ENCODE results near the gene GSK3A. TPM values are rescaled to one million over a fixed set of nuclear protein-coding genes. Genes with fewer than 3 reads are reported as not detected.

The GSK3A gene
- total and polyA plus RNA-seq, 9 of the 15 experiments (the other 6 are each of a cell fraction or from before 2014, with no cell fraction given): 0.62 to 90.7 (median 33.3) TPM

DNA sequence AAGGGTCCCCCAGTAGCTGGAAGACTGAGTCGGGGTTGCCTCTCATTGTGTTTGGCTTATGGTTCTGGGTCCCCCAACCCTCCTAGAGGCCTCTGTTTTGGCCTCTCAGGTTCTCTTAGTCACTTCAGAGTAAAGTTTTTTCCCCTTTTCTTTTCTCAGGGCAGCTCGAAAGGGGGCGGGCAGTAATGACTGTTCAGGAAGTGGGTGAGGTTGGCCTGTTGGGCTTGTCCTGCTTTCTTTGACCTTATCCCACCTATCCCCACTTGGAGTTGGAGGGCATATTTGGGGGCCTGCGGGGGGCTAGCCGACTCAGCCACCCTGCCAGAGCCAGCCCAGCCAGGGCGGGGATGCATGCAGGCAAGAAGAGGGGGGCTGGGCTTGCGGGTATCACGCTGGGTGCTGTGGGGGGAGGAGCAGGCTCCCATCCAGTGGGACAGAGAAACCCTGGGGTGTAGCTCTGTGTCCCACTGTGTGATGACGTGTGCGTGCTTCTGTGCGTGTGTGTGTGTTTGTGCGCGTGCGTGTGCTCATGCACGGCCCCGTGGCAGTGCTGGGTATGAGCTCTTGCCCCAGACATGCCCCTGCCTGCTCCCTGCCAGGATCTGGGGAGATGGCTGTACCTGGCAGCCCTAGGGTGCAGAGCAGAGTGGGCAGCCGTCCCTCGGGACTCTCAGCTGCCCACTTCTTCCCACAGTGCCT lies 28.1 kb upstream of the GSK3A start (continued):
- TF ChIP-seq, protein P1, sequence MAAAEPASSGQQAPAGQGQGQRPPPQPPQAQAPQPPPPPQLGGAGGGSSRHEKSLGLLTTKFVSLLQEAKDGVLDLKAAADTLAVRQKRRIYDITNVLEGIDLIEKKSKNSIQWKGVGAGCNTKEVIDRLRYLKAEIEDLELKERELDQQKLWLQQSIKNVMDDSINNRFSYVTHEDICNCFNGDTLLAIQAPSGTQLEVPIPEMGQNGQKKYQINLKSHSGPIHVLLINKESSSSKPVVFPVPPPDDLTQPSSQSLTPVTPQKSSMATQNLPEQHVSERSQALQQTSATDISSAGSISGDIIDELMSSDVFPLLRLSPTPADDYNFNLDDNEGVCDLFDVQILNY (CRISPR knock-in tag; IDR thresholded peaks at IDR 0.05): no peak
- TF ChIP-seq, protein P2, sequence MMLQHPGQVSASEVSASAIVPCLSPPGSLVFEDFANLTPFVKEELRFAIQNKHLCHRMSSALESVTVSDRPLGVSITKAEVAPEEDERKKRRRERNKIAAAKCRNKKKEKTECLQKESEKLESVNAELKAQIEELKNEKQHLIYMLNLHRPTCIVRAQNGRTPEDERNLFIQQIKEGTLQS (IDR thresholded peaks at IDR 0.05): 0 out of 2 replicates have a peak, but pooled peaks have one; percentile 28
- TF ChIP-seq, protein P2 (CRISPR knock-in tag; conservative IDR thresholded peaks at IDR 0.05): no peak
- peak; percentile 51 to 71 for TF ChIP-seq NRF1 (conservative IDR thresholded peaks at IDR 0.05 in 1 of 2, IDR thresholded peaks at IDR 0.05 in 1 of 2)
- TF ChIP-seq ZNF766 (CRISPR knock-in tag; conservative IDR thresholded peaks at IDR 0.05): peak; percentile 54; the same call in 1 of the 2 replicates
- TF ChIP-seq, protein P3, sequence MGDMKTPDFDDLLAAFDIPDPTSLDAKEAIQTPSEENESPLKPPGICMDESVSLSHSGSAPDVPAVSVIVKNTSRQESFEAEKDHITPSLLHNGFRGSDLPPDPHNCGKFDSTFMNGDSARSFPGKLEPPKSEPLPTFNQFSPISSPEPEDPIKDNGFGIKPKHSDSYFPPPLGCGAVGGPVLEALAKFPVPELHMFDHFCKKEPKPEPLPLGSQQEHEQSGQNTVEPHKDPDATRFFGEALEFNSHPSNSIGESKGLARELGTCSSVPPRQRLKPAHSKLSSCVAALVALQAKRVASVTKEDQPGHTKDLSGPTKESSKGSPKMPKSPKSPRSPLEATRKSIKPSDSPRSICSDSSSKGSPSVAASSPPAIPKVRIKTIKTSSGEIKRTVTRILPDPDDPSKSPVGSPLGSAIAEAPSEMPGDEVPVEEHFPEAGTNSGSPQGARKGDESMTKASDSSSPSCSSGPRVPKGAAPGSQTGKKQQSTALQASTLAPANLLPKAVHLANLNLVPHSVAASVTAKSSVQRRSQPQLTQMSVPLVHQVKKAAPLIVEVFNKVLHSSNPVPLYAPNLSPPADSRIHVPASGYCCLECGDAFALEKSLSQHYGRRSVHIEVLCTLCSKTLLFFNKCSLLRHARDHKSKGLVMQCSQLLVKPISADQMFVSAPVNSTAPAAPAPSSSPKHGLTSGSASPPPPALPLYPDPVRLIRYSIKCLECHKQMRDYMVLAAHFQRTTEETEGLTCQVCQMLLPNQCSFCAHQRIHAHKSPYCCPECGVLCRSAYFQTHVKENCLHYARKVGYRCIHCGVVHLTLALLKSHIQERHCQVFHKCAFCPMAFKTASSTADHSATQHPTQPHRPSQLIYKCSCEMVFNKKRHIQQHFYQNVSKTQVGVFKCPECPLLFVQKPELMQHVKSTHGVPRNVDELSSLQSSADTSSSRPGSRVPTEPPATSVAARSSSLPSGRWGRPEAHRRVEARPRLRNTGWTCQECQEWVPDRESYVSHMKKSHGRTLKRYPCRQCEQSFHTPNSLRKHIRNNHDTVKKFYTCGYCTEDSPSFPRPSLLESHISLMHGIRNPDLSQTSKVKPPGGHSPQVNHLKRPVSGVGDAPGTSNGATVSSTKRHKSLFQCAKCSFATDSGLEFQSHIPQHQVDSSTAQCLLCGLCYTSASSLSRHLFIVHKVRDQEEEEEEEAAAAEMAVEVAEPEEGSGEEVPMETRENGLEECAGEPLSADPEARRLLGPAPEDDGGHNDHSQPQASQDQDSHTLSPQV (IDR thresholded peaks at IDR 0.05): 0 out of 2 replicates have a peak, but pooled peaks have one; percentile 45
- TF ChIP-seq ATF1 (CRISPR knock-in tag; IDR thresholded peaks at IDR 0.05): no peak
- peak; percentile 49 for TF ChIP-seq ATF1 (tag; IDR thresholded peaks at IDR 0.05)
- TF ChIP-seq CBX5 (IDR thresholded peaks at IDR 0.05; ENCODE audit: borderline replicate concordance, low read depth): no peak
- no peak for TF ChIP-seq ZNF347 (CRISPR knock-in tag; IDR thresholded peaks at IDR 0.05; ENCODE audit: low read depth)
- TF ChIP-seq TEAD1 (CRISPR knock-in tag; IDR thresholded peaks at IDR 0.05): no peak
- no peak for TF ChIP-seq NR2C2 (CRISPR knock-in tag; IDR thresholded peaks at IDR 0.05)
- TF ChIP-seq NR2C2 (tag; IDR thresholded peaks at IDR 0.05): peak; percentile 46; the same call in 1 of the 2 replicates
- peak in 1 of 2 experiments; percentile 47; a peak in 1 of 4 replicates for TF ChIP-seq KDM4B (IDR thresholded peaks at IDR 0.05; ENCODE audit: borderline replicate concordance in 2 of 2, low read depth in 1 of 2)
- no peak for TF ChIP-seq SRSF9 (IDR thresholded peaks at IDR 0.05; ENCODE audit: borderline replicate concordance, low read depth, low read length)
- TF ChIP-seq, protein P4, sequence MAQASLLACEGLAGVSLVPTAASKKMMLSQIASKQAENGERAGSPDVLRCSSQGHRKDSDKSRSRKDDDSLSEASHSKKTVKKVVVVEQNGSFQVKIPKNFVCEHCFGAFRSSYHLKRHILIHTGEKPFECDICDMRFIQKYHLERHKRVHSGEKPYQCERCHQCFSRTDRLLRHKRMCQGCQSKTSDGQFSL (CRISPR knock-in tag; IDR thresholded peaks at IDR 0.05): 0 out of 2 replicates have a peak, but pooled peaks have one; percentile 73
- TF ChIP-seq, protein P4 (tag; IDR thresholded peaks at IDR 0.05): no peak
- TF ChIP-seq, protein P5, sequence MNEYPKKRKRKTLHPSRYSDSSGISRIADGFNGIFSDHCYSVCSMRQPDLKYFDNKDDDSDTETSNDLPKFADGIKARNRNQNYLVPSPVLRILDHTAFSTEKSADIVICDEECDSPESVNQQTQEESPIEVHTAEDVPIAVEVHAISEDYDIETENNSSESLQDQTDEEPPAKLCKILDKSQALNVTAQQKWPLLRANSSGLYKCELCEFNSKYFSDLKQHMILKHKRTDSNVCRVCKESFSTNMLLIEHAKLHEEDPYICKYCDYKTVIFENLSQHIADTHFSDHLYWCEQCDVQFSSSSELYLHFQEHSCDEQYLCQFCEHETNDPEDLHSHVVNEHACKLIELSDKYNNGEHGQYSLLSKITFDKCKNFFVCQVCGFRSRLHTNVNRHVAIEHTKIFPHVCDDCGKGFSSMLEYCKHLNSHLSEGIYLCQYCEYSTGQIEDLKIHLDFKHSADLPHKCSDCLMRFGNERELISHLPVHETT (CRISPR knock-in tag; conservative IDR thresholded peaks at IDR 0.05 in 1 of 2, IDR thresholded peaks at IDR 0.05 in 1 of 2): 0 out of 4 replicates have a peak, but pooled peaks of 1 of the 2 experiments have one; percentile 19
- no peak for TF ChIP-seq MAFK (IDR thresholded peaks at IDR 0.05; ENCODE audit: low read length)
